Endodermal cell (in vitro differentiated cells): ENCODE results near the gene ZBTB46. TPM values are rescaled to one million over a fixed set of nuclear protein-coding genes. Genes with fewer than 3 reads are reported as not detected.
A peak's percentile ranks its signal among the peaks of the same experiment; 100 is the strongest.

Experiments used
- DNase-seq: peaks from one replicate; pipeline ENCODE4 v3.0.0-alpha.2; 2017
- H3K27ac ChIP-seq: 2 replicates; pipeline ENCODE4 v1.5.1; 2013; ENCODE audit warnings: mild to moderate bottlenecking, low read depth, low read length, moderate library complexity
- H3K27me3 ChIP-seq: 2 replicates; pipeline ENCODE4 v1.6.1; 2013; ENCODE audit warnings: mild to moderate bottlenecking, low read length, moderate library complexity; ENCODE audit not compliant: insufficient read depth, control insufficient read depth, poor library complexity, severe bottlenecking
- H3K36me3 ChIP-seq: 2 replicates; pipeline ENCODE4 v1.7.0; 2013; ENCODE audit warnings: mild to moderate bottlenecking, low read length, moderate library complexity; ENCODE audit not compliant: control insufficient read depth, insufficient read depth
- H3K4me1 ChIP-seq: one replicate; pipeline ENCODE4 v1.7.0; 2013; ENCODE audit warnings: low read length; ENCODE audit not compliant: control insufficient read depth, insufficient read depth
- H3K4me3 ChIP-seq: 2 replicates; pipeline ENCODE4 v1.5.1; 2013; ENCODE audit warnings: mild to moderate bottlenecking, low read length, moderate library complexity
- H3K9ac ChIP-seq: 2 replicates; pipeline ENCODE4 v1.6.1; 2013; ENCODE audit warnings: mild to moderate bottlenecking, low read length, moderate library complexity; ENCODE audit not compliant: poor library complexity, severe bottlenecking; ENCODE audit errors: extremely low read depth
- H3K9me3 ChIP-seq: 2 replicates; pipeline ENCODE4 v1.6.1; 2013; ENCODE audit warnings: mild to moderate bottlenecking, low read length, moderate library complexity; ENCODE audit not compliant: control insufficient read depth
- H3K27ac Mint-ChIP-seq: 2 replicates; pipeline ENCODE4 v1.8.0; 2020; ENCODE audit warnings: mixed read lengths
- H3K27me3 Mint-ChIP-seq: 2 replicates; pipeline ENCODE4 v1.8.0; 2021; ENCODE audit warnings: mild to moderate bottlenecking, mixed read lengths; ENCODE audit not compliant: insufficient read depth
- H3K36me3 Mint-ChIP-seq: 2 replicates; pipeline ENCODE4 v1.8.0; 2020; ENCODE audit warnings: low read depth, mixed read lengths
- H3K4me1 Mint-ChIP-seq: 2 replicates; pipeline ENCODE4 v1.8.0; 2020; ENCODE audit warnings: mixed read lengths
- H3K4me3 Mint-ChIP-seq: 2 replicates; pipeline ENCODE4 v1.8.0; 2020; ENCODE audit warnings: mild to moderate bottlenecking, moderate library complexity, mixed read lengths
- H3K9me3 Mint-ChIP-seq: 2 replicates; pipeline ENCODE4 v1.8.0; 2020; ENCODE audit warnings: mild to moderate bottlenecking, mixed read lengths
- WGBS, 2 experiments: methylation state at CpG; one replicate each; pipeline versions ENCODE4 v1.1.5 to v1.1.7; 2013; ENCODE audit warnings: missing lambda C conversion rate in 2 of 2, mixed read lengths in 1 of 2; ENCODE audit not compliant: insufficient coverage in 1 of 2, insufficient read length in 1 of 2; 5-methylcytosine and 5-hydroxymethylcytosine counted together
- total RNA-seq, 2 donors: library from RNA; stranded (reverse); fragmentation: NEBNext Ultra II Directional in 1 of 2; extraction: Animal tissue kit (Norgen Biotek cat#: 25700) in 1 of 2; gene quantifications; 2 replicates in 1 of 2; 3 replicates in 1 of 2; pipeline ENCODE4 v1.2.1, GENCODE V29; 2021
- TF ChIP-seq, protein P1 (sequence below): fragments of 200-600 bp; sonication (generic); conservative IDR thresholded peaks from 2 replicates; pipeline ENCODE4 v1.5.0; 2021; ENCODE audit warnings: antibody characterized with exemption, mild to moderate bottlenecking

The ZBTB46 gene
- total RNA-seq, 2 donors from 2014 or later: 24.9 to 25.9 TPM

DNA sequence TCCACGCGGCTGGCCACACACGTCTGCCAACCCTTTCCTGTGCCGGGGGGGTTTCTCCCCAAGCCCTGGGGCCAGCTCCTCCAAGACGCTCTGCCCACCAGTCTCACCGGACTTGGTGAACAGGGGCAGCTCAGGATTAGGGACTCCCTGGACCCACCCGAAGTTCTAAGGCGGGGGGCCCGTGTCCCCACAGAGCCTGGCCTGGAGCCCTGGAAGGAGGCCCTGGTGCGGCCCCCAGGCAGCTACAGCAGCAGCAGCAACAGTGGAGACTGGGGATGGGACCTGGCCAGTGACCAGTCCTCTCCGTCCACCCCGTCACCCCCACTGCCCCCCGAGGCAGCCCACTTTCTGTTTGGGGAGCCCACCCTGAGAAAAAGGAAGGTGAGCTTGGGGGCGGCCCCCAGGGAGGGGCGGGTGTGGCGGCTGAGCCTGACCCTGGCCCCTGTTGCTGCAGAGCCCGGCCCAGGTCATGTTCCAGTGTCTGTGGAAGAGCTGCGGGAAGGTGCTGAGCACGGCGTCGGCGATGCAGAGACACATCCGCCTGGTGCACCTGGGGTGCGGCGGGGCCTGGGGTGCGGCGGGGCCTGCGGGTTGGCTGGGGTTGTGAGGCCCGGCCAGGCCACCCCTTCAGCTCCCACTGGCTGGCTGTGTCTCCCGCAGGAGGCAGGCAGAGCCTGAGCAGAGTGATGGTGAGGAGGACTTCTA is 89.2 kb downstream of the ZBTB46 start:
- Histone ChIP-seq H3K27me3 (no peaks in the 10 kb centered on the region), H3K9me3 (no peaks in the 10 kb centered on the region), H3K9ac (peak overlapping the region; percentile 78), H3K36me3 (peaks cover 29% of the 10 kb centered on the region), H3K4me1 (peaks cover 8% of the 10 kb centered on the region), H3K4me3 (peak overlapping the region; percentile 86), H3K27ac (no peak overlapping the region)
- TF ChIP-seq, protein P1, sequence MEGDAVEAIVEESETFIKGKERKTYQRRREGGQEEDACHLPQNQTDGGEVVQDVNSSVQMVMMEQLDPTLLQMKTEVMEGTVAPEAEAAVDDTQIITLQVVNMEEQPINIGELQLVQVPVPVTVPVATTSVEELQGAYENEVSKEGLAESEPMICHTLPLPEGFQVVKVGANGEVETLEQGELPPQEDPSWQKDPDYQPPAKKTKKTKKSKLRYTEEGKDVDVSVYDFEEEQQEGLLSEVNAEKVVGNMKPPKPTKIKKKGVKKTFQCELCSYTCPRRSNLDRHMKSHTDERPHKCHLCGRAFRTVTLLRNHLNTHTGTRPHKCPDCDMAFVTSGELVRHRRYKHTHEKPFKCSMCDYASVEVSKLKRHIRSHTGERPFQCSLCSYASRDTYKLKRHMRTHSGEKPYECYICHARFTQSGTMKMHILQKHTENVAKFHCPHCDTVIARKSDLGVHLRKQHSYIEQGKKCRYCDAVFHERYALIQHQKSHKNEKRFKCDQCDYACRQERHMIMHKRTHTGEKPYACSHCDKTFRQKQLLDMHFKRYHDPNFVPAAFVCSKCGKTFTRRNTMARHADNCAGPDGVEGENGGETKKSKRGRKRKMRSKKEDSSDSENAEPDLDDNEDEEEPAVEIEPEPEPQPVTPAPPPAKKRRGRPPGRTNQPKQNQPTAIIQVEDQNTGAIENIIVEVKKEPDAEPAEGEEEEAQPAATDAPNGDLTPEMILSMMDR: no peak
- H3K9me3 Mint-ChIP-seq: no peaks in the 10 kb centered on the region
- 91 to 93% methylated on average over 18 to 30 of the region's 30 CpGs for WGBS, 2 experiments
- peak overlapping the region; percentile 60 for H3K4me3 Mint-ChIP-seq
- peak; percentile 43 for DNase-seq
- H3K36me3 Mint-ChIP-seq: peaks cover 14% of the 10 kb centered on the region
- H3K27me3 Mint-ChIP-seq: peaks cover 1% of the 10 kb centered on the region
- H3K27ac Mint-ChIP-seq: no peak overlapping the region
- no peaks in the 10 kb centered on the region for H3K4me1 Mint-ChIP-seq

DNA sequence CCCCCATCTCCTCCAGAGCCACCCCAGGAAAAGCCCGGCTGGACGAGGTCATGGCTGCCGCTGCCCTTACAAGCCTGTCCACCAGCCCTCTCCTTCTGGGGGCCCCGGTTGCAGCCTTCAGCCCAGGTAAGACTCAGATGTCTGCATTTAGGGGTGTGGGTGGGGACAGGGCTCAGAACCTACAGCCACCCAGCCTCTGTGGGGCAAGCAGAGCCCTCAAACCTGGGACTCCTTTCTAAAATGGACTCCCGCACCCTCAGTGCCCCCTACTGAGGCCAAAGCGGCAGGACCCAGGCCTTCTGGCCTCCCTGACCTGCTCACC is 89.7 kb downstream of the ZBTB46 start:
- no peak overlapping the region for H3K27ac Mint-ChIP-seq
- no peaks in the 10 kb centered on the region for H3K9me3 Mint-ChIP-seq
- peaks cover 15% of the 10 kb centered on the region for H3K36me3 Mint-ChIP-seq
- Histone ChIP-seq H3K9ac (peak overlapping the region; percentile 78), H3K9me3 (no peaks in the 10 kb centered on the region), H3K4me3 (peak overlapping the region; percentile 86), H3K27me3 (no peaks in the 10 kb centered on the region), H3K36me3 (peaks cover 29% of the 10 kb centered on the region), H3K27ac (peak overlapping the region; percentile 79), H3K4me1 (peaks cover 8% of the 10 kb centered on the region)
- WGBS, 2 experiments: 30 to 60% methylated on average over 3 to 6 of the region's 6 CpGs
- no peaks in the 10 kb centered on the region for H3K4me1 Mint-ChIP-seq
- DNase-seq: no peak
- TF ChIP-seq, protein P1: no peak
- H3K27me3 Mint-ChIP-seq: peaks cover 1% of the 10 kb centered on the region
- H3K4me3 Mint-ChIP-seq: peak overlapping the region; percentile 60

DNA sequence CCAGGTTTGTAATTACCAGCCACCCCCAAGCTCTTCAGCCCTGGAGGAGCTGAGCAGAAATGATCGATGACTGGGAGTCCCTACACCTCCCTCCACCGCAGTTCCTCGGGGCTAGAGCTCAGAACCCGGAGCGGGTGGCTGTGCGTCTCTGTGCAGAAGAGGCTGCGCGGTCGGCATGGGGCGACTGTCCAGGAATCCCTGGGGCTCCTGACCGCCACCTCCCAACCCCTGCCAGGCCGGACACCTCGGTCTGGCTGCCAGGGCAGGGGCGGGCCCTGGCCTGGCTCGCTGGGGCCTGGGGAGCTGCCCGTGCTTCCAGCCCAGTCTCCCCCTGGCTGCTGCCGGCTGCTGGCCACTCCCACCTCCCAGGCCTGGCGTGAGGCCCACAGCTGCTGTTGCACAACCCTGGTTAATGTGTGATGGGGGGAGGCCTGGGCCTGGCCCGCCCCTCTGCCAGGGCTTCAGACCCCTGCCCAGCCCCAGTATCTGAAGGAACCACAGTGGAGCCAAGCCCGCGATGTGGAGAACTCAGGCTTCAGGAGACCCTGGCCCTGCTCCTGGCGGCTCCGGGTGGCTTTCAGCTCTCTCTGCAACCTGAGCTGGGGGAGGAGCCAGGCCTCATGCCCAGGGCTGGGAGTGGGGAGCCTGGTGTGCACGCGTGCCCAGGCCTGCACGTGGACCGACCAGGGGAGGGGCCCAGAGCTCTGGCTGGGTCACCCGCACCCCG is 90.3 kb downstream of the ZBTB46 start:
- H3K4me3 ChIP-seq: peak overlapping the region; percentile 86
- H3K27ac ChIP-seq: peak overlapping the region; percentile 79
- no peaks in the 10 kb centered on the region for H3K27me3 ChIP-seq
- H3K4me1 ChIP-seq: peaks cover 8% of the 10 kb centered on the region
- peak overlapping the region; percentile 78 for H3K9ac ChIP-seq
- Mint-ChIP-seq H3K4me1 (no peaks in the 10 kb centered on the region), H3K27ac (no peak overlapping the region), H3K27me3 (peaks cover 1% of the 10 kb centered on the region), H3K36me3 (peaks cover 19% of the 10 kb centered on the region), H3K4me3 (peak overlapping the region; percentile 60), H3K9me3 (no peaks in the 10 kb centered on the region)
- peaks cover 29% of the 10 kb centered on the region for H3K36me3 ChIP-seq
- no peaks in the 10 kb centered on the region for H3K9me3 ChIP-seq
- WGBS, 2 experiments: 1 to 7% methylated on average over 18 to 28 of the region's 29 CpGs
- TF ChIP-seq, protein P1: peak; percentile 42
- DNase-seq: peak; percentile 90
